GM19025 (cell line): Measurements from ENCODE around the gene PCDHGA1.

Experiments used
- ATAC-seq: cut with Tn5 transposase; IDR thresholded peaks from one replicate; pipeline ENCODE4 v1.9.1; 2021; ENCODE audit warnings: mild to moderate bottlenecking, low read depth, moderate library complexity; ENCODE audit not compliant: unreplicated experiment

The PCDHGA1 gene

DNA sequence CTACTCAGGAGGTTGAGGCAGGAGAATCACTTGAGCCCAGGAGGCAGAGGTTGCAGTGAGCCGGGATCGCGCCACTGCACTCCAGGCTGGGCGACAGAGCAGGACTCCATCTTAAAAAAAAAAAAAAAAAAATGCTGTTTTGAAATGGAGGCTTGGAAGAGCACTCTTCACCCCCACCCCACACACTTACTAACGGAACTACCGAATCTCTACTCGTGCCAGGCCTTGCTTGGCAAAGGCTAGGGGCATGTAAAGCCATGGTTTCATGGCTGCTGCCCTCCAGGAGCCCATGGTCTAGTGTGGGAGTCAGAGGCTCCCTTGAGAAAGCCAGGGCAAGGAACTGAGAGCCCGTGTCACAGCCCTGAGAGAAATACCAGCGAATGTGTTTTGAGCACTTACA, 179.8 kb downstream of the PCDHGA1 start:
- ATAC-seq: no peak

- peak; percentile 47 for ATAC-seq
Observed at GRCh38 chr5:141510850-141511601, 180.7 kb downstream of the PCDHGA1 start.

DNA sequence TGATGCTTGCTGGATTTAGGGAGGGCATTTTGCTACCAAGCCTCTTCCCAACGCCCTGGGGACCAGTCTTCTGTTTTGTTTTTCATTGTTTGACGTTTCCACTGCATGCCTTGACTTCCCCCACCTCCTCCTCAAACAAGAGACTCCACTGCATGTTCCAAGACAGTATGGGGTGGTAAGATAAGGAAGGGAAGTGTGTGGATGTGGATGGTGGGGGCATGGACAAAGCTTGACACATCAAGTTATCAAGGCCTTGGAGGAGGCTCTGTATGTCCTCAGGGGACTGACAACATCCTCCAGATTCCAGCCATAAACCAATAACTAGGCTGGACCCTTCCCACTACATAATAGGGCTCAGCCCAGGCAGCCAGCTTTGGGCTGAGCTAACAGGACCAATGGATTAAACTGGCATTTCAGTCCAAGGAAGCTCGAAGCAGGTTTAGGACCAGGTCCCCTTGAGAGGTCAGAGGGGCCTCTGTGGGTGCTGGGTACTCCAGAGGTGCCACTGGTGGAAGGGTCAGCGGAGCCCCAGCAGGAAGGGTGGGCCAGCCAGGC, 181.5 kb downstream of the PCDHGA1 start:
- ATAC-seq: no peak

DNA sequence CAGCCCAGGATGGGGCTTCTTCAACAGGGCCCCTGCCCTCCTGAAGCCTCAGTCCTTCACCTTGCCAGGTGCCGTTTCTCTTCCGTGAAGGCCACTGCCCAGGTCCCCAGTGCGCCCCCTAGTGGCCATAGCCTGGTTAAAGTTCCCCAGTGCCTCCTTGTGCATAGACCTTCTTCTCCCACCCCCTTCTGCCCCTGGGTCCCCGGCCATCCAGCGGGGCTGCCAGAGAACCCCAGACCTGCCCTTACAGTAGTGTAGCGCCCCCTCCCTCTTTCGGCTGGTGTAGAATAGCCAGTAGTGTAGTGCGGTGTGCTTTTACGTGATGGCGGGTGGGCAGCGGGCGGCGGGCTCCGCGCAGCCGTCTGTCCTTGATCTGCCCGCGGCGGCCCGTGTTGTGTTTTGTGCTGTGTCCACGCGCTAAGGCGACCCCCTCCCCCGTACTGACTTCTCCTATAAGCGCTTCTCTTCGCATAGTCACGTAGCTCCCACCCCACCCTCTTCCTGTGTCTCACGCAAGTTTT, 182.1 kb downstream of the PCDHGA1 start:
- no peak for ATAC-seq

- ATAC-seq: no peak
Observed at GRCh38 chr5:141512911-141513626, 182.8 kb downstream of the PCDHGA1 start.

DNA sequence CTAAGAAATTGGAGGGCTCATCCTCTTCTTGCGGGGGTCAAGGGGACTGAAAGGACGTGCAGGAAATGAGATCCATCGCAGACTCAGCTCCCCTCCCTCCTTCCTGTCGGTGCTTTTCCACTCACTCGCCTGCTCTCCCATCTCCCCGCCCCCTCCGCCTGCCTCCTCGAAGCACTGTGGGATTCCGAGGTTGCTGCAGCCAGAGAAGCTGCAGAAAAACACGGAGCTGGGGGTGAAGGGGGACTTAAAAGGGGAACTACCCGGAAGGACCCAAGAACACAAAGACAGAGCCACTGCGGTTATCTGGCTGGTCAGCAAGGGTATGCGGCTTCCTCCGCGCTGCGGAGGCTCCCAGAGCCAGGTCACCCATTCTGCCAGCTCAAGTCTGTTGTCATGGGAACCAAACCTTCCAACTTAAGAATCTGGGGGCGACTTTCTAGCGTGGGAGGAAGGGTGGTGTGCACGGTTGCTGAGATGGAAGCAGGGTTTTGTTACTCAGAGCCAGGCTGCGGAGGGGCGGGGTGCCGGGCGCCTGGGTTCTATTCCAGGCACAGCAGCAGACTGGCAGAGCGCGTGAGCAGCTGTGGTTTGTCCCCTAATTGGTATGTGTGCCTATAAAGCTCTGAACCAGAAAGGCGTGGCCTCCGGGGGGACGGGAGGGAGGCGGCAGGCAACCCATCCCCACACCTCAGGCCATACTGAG, 183.5 kb downstream of the PCDHGA1 start:
- ATAC-seq: peak; percentile 10

DNA sequence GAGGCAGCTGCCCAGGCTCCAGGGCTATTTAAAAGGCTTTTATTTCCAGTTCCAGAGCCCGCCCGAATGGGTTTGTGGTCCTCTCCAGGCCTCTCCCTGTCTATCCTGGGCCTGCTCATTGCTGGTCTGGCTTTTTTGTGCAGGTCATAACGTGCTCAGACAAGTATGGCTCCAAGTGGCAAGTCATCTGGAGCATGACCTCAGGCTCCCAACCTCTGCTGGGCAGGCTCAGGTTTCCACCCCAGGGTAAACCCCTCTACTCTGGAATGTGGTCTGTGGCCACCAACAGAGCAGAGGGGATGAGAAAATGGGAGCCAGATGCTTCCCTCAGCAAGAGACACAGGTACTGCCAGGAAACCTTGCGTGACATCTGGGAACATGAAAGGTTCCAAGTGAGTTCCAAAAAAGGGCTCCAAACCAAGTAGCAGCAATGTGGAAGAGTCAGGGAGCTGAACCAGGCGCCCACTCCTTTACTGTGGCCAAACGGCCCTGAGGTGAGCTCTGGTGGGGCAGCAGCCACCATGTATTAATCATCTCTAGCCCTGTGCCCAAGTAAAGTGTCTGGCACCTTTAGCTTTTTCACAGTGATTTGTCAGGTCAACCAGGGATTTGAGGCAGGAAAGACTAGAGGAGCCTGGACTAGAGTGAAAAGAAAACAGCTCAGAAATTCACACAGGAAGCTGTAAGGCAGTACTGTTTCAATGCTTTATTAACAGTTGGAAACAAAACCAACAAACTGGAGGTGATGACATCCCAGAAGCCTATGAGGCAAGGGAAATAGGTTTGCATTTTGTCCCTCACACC, 184.2 kb downstream of the PCDHGA1 start:
- peak; percentile 3 for ATAC-seq

DNA sequence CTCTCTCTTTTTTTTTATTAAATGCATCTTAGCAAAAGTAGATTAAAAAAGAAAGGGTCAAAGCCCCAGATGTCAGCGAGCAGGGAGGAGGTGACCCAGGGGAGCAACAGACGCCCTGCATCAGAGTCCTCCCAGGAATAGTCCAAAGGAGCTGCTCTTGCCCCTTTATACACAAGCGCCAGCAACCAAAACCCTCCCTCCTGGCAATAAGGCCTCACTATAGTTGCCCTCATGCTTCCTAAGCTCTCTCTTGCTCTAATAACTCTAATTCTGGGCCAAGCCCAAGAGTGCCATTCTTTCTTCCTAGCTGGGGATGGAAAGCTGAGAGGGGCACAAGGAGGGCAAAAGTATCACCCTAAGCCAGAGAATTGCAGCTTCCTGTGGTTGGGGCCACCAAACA, 184.8 kb downstream of the PCDHGA1 start:
- ATAC-seq: no peak

DNA sequence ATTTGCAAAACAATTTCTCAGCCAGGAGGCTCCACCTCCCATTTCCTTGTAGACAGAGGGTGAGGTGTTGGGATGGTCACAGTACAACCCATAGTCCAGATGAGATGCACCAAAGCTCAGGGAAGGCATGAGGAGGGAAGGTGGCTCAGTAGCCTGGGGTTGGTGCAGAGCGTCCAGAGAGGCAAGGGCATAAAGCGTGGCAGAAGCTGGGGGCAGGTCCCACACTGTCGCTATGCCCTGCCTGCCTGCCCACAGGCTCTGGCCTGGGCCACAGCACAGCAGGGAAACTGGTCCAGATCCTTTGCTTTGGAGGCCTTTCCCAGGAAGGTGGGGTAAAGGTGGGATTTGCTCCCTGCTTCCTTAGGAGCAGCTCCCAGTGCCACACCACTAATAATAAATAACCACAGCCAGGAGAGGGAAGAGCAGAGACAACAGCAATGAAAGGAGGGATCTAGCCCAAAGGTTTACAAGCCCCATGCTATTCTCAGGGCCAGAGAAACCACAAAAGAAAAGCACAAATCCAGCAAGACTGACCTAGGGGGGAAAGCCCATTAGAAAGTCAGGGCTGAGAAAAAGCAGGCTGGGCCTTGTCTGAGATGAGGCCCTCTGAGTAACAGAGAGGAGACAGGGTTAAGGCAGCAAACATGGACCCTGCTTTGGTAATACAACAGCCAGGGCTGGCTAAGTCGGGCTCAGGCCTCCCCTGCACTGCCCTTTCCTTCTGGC, 185.8 kb downstream of the PCDHGA1 start:
- ATAC-seq: no peak

DNA sequence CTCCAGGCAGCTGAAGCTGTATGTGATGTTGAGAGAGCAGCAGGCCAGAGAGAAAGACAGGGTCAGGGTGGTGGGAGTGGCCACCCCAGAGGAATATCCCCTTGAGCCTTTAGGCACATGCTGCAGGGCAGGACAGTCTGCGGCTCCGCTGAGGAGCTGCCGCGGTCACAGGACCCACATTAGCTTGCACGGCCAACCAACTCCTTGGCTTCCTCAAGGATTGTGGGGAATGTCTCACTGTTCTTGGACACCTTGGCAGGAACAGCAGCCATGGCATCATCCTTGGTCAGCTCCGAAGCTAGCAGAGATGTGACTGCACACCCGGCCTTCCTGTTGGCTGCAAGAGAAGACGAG, 186.3 kb downstream of the PCDHGA1 start:
- no peak for ATAC-seq

DNA sequence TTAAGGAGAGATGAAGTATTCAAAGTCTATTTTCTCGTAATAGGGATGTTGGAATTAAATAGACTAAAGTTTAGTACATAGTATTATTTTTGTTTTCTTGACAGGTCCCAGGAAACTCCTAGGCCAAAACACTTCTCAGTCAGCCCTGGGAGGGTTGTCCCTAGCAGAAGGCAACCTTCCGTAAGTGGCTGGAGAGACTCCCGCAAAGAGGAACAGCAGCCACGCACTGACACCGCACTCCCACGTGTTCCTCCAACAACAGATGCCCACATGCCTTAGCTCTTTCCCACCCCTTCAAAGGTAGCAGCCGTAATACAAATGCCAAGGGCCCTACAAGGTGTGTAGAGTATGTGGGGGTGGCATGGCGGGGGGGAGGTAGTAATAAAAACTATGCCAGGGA, 187.0 kb downstream of the PCDHGA1 start:
- no peak for ATAC-seq

DNA sequence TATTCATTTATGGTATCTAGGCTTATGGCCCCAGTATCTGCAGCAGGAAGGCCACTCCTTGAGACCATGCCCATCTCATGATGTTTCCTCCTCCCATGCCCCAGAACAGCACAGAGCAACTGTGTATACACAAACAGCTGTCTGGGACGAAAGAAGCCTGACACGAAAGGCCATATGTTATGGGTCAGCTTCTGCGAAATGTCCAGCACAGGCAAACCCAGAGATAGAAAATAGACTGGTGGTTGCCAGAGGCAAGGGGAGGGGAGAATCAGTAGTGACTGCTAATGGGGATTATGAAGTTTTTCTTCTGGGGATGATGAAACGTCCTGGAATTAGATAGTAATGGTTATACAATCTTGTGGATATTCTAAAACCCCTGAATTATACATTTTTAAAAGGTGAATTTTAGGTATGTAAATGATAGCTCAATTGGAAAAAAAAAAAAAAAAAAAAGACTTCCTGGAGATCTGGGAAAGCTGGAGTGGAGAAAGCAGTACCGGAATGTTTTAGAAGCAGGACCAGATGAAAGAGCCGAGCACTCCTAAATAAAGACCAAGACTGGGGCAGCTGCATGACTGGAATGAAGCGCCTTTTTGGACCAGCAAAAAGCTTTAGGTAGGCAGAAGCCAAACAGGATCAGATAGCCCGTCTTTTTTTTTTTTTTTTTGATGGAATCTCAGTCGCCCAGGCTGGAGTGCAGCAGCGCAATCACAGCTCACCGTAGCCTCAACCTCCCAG, 187.7 kb downstream of the PCDHGA1 start:
- ATAC-seq: no peak

GRCh38 chr5:141518618-141519015, 188.3 kb downstream of the PCDHGA1 start:
- ATAC-seq: no peak

- no peak for ATAC-seq
Observed at GRCh38 chr5:141519605-141520565, 189.6 kb downstream of the PCDHGA1 start.

DNA sequence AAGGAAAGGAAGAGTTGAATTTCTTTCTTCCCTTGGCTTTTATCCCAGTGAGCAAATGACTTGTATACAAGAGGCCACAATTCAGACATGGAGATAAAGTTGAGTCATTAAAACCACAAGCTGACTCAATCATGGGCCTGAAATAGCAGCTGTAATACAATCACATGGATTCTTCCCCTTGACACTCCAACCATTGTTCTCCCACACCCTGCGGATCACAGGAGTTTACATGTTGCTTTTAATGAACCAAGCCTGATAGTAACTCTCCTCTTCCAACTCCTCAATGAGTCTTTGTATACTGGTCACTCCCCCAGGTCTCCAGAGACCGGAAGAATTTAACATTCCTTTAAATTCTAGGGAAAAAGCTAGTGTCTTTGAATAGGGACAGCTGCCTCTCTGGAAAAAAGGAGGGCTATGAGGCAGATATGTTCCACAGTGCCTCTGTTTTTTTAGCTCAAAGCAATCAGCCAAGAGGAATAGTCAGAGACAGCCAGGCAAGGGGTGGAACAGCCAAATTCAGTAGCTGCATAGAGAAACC, 191.0 kb downstream of the PCDHGA1 start:
- no peak for ATAC-seq

DNA sequence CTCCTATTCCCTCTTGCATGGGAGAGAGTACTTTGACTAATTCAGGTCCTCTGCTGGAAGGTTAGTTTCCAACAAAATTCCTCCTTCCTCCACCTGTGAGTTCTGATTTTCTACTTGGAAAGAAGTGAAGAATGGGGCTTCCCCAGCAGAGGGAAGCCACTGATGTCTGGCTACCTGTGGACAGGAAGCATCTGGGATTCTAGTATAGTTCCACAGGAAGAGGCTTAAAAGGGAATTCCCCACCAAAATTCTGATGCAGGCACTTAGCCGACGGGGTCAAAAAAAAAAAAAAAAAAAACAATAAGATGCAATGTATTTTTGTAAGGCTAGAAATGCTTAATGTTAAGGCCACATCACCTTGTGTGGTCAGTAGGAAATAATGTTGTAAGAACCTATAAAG, 192.0 kb downstream of the PCDHGA1 start:
- no peak for ATAC-seq

GRCh38 chr5:141523991-141524390, 193.7 kb downstream of the PCDHGA1 start:
- no peak for ATAC-seq
